ENCODE results near the gene VIL1.
A peak's percentile ranks its signal among the peaks of the same experiment; 100 is the strongest.

- no peak for TF ChIP-seq EZH2phosphoT487 (IDR thresholded peaks at IDR 0.05; ENCODE audit: borderline replicate concordance)
- peak; percentile 52 for TF ChIP-seq TCF7L2 (IDR thresholded peaks at IDR 0.05; ENCODE audit: borderline replicate concordance, extremely low read depth, insufficient read depth, insufficient read length)
- TF ChIP-seq EZH2 (IDR thresholded peaks at IDR 0.05): no peak
- TF ChIP-seq CTCF (IDR thresholded peaks at IDR 0.05 in 2 of 3, conservative IDR thresholded peaks at IDR 0.05 in 1 of 3; ENCODE audit: borderline replicate concordance in 1 of 3, insufficient read depth in 1 of 3, low read depth in 2 of 3, low read length in 2 of 3): no peak
- no peak for TF ChIP-seq CBX3 (IDR thresholded peaks at IDR 0.05; ENCODE audit: low read depth)
- peak; percentile 65 for TF ChIP-seq POLR2A (IDR thresholded peaks at IDR 0.05; ENCODE audit: borderline replicate concordance, extremely low read depth, insufficient read depth, insufficient read length)
- no peak for TF ChIP-seq RAD21 (IDR thresholded peaks at IDR 0.05; ENCODE audit: low read depth)
- TF ChIP-seq CEBPB (IDR thresholded peaks at IDR 0.05; ENCODE audit: low read depth): no peak
These were observed 19.3 kb upstream of the VIL1 start, which contains the start of gene CTDSP1 for GRCh38 chr2:218399391-218400166.
